H1 (cell line): ENCODE data around the gene DCP1B. TPM values are rescaled to one million over a fixed set of nuclear protein-coding genes. Genes with fewer than 3 reads are reported as not detected.

Source experiments
- CTCF ChIA-PET: fragments of 300-600 bp; sonication (Branson Sonifier 250); formaldehyde crosslinking; loops from one replicate; lab custom pipeline; 2021; ENCODE audit not compliant: partially characterized antibody; lab: Charles Lee
- POLR2A ChIA-PET: fragments of 300-600 bp; sonication (Branson Sonifier 250); formaldehyde crosslinking; loops from one replicate; lab custom pipeline; 2021; ENCODE audit warnings: inconsistent platforms; ENCODE audit not compliant: partially characterized antibody; lab: Charles Lee
- DNase-seq, 2 experiments: peaks; one replicate each; pipeline versions ENCODE4 v3.0.0 to v3.0.0-alpha.2; 2010 to 2022; ENCODE audit warnings: low spot score in 2 of 2, low read depth in 1 of 2, mixed read lengths in 1 of 2
- FAIRE-seq: peaks from 2 replicates; lab custom pipeline; 2011; peaks lifted over from hg19 to GRCh38; lab: Jason Lieb, UNC
- H2AFZ ChIP-seq: 2 replicates; pipeline ENCODE4 v1.8.1; 2012; ENCODE audit warnings: low read length, inconsistent platforms
- H2AK5ac ChIP-seq: 2 replicates; pipeline ENCODE4 v1.6.1; 2013; ENCODE audit warnings: low read depth, low read length
- H2BK120ac ChIP-seq: replicated peaks from 2 replicates; pipeline ENCODE3; 2013; ENCODE audit warnings: low read depth, low read length, inconsistent platforms
- H2BK12ac ChIP-seq: 2 replicates; pipeline ENCODE4 v1.6.1; 2013; ENCODE audit warnings: low read depth, low read length
- H2BK15ac ChIP-seq: 2 replicates; pipeline ENCODE4 v1.6.1; 2013; ENCODE audit warnings: low read length
- H2BK20ac ChIP-seq: 2 replicates; pipeline ENCODE4 v1.6.1; 2013; ENCODE audit warnings: low read length
- H2BK5ac ChIP-seq: 2 replicates; pipeline ENCODE4 v1.6.1; 2013; ENCODE audit warnings: low read depth, low read length
- H3K14ac ChIP-seq: 2 replicates; pipeline ENCODE4 v1.6.1; 2013; ENCODE audit warnings: inconsistent platforms; ENCODE audit not compliant: insufficient read length
- H3K18ac ChIP-seq: 2 replicates; pipeline ENCODE4 v1.6.1; 2013; ENCODE audit warnings: low read length; ENCODE audit errors: extremely low read depth
- H3K23ac ChIP-seq: 2 replicates; pipeline ENCODE4 v1.6.1; 2013; ENCODE audit warnings: inconsistent platforms; ENCODE audit not compliant: insufficient read length
- H3K23me2 ChIP-seq: 2 replicates; pipeline ENCODE4 v1.6.1; 2013; ENCODE audit warnings: low read depth, low read length
- H3K27ac ChIP-seq: 2 replicates; pipeline ENCODE4 v1.6.1; 2011; ENCODE audit warnings: low read depth, low read length, inconsistent platforms
- H3K27me3 ChIP-seq, 4 experiments: replicated peaks in 1 of 4; 1 replicate in 1 of 4; 2 replicates in 3 of 4; pipeline versions ENCODE4 v1.6.1 to v1.8.1; 2011 to 2013; ENCODE audit warnings: low read length in 3 of 4, mild to moderate bottlenecking in 3 of 4, inconsistent platforms in 2 of 4, mixed read lengths in 2 of 4, moderate library complexity in 1 of 4; ENCODE audit not compliant: control insufficient read depth in 3 of 4, insufficient read depth in 3 of 4; ENCODE audit errors: extremely low read depth in 1 of 4
- H3K36me3 ChIP-seq, 4 experiments: 2 replicates each; pipeline versions ENCODE4 v1.6.1 to v1.8.1; 2011 to 2013; ENCODE audit warnings: mild to moderate bottlenecking in 4 of 4, low read length in 3 of 4, moderate library complexity in 2 of 4, control low read depth in 1 of 4, inconsistent platforms in 1 of 4; ENCODE audit not compliant: insufficient read depth in 4 of 4, control insufficient read depth in 2 of 4
- H3K4ac ChIP-seq: replicated peaks from 2 replicates; pipeline ENCODE3; 2013; ENCODE audit warnings: low read length, low read depth, mixed read lengths, inconsistent platforms; ENCODE audit not compliant: insufficient read length
- H3K4me1 ChIP-seq, 4 experiments: replicated peaks in 1 of 4; 1 replicate in 1 of 4; 2 replicates in 3 of 4; pipeline versions ENCODE4 v1.6.1 to v1.8.1; 2011 to 2013; ENCODE audit warnings: low read length in 3 of 4, inconsistent platforms in 2 of 4, mixed read lengths in 1 of 4; ENCODE audit not compliant: insufficient read depth in 4 of 4, control insufficient read depth in 3 of 4
- H3K4me2 ChIP-seq, 2 experiments: 2 replicates each; pipeline versions ENCODE4 v1.6.1 to v1.8.1; 2011 to 2013; ENCODE audit warnings: low read depth in 2 of 2, low read length in 2 of 2, control low read depth in 1 of 2, inconsistent platforms in 1 of 2, mild to moderate bottlenecking in 1 of 2; ENCODE audit not compliant: insufficient read depth in 1 of 2
- H3K4me3 ChIP-seq, 4 experiments: fragments of 200-600, 300-600 bp in 1 of 4; sonication (generic), shearing (Covaris generic), sonication (Bioruptor Twin) in 1 of 4; 2 replicates each; pipeline versions ENCODE4 v1.5.1 to v1.8.1; 2011 to 2016; ENCODE audit warnings: low read length in 4 of 4, low read depth in 3 of 4, control low read depth in 2 of 4, inconsistent platforms in 2 of 4, mild to moderate bottlenecking in 2 of 4, mixed read lengths in 1 of 4, moderate library complexity in 1 of 4; ENCODE audit not compliant: insufficient read depth in 2 of 4; ENCODE audit errors: extremely low read depth in 1 of 4
- H3K56ac ChIP-seq: replicated peaks from 2 replicates; pipeline ENCODE3; 2013; ENCODE audit warnings: low read depth, mild to moderate bottlenecking, mixed read lengths, low read length, inconsistent platforms; ENCODE audit not compliant: insufficient read length
- H3K79me1 ChIP-seq: 2 replicates; pipeline ENCODE4 v1.6.1; 2013; ENCODE audit warnings: low read depth, low read length, control low read depth
- H3K79me2 ChIP-seq, 2 experiments: 2 replicates each; pipeline versions ENCODE4 v1.6.1 to v1.8.1; 2012 to 2013; ENCODE audit warnings: low read length in 2 of 2, mild to moderate bottlenecking in 2 of 2, inconsistent platforms in 1 of 2; ENCODE audit not compliant: insufficient read depth in 2 of 2, control insufficient read depth in 1 of 2
- H3K9ac ChIP-seq, 4 experiments: replicated peaks in 1 of 4; 1 replicate in 1 of 4; 2 replicates in 3 of 4; pipeline versions ENCODE4 v1.6.1 to v1.8.1; 2011 to 2013; ENCODE audit warnings: low read depth in 3 of 4, low read length in 3 of 4, control low read depth in 2 of 4, mild to moderate bottlenecking in 2 of 4, moderate library complexity in 2 of 4, inconsistent platforms in 1 of 4; ENCODE audit errors: extremely low read depth in 1 of 4
- H3K9me3 ChIP-seq, 2 experiments: 2 replicates each; pipeline versions ENCODE4 v1.6.1 to v1.8.1; 2012 to 2013; ENCODE audit warnings: mild to moderate bottlenecking in 2 of 2, moderate library complexity in 2 of 2, control low read depth in 1 of 2, inconsistent platforms in 1 of 2, low read depth in 1 of 2, low read length in 1 of 2, mixed read lengths in 1 of 2; ENCODE audit not compliant: insufficient read depth in 2 of 2
- H4K20me1 ChIP-seq, 2 experiments: replicated peaks in 1 of 2; 2 replicates each; pipeline versions ENCODE3 to v1.8.1; 2011 to 2013; ENCODE audit warnings: inconsistent platforms in 2 of 2, low read length in 2 of 2, mild to moderate bottlenecking in 1 of 2; ENCODE audit not compliant: insufficient read depth in 2 of 2, control insufficient read depth in 1 of 2
- H4K5ac ChIP-seq: 2 replicates; pipeline ENCODE4 v1.6.1; 2013; ENCODE audit warnings: low read length, low read depth, mixed read lengths, inconsistent platforms; ENCODE audit not compliant: insufficient read length
- H4K8ac ChIP-seq: 2 replicates; pipeline ENCODE4 v1.8.0; 2013; ENCODE audit warnings: mild to moderate bottlenecking, moderate library complexity, low read length, inconsistent platforms; ENCODE audit not compliant: insufficient read depth; ENCODE audit errors: extremely low read depth
- H4K91ac ChIP-seq: replicated peaks from 2 replicates; pipeline ENCODE3; 2013; ENCODE audit warnings: low read length, mixed read lengths, inconsistent platforms; ENCODE audit not compliant: insufficient read length
- BCL11A ChIP-seq, 2 experiments: IDR thresholded peaks; one replicate each; pipeline ENCODE4 v1.6.1; 2011; ENCODE audit warnings: low read depth in 2 of 2, low read length in 2 of 2, mild to moderate bottlenecking in 2 of 2
- EZH2 ChIP-seq: fragments of 200-600 bp; sonication (generic); IDR thresholded peaks from 2 replicates; pipeline ENCODE4 v1.7.1; 2012; ENCODE audit warnings: low read depth, mild to moderate bottlenecking, moderate library complexity, low read length, inconsistent platforms; ENCODE audit not compliant: severe bottlenecking
- GABPA ChIP-seq: IDR thresholded peaks from 2 replicates; pipeline ENCODE4 v1.6.1; 2011; ENCODE audit warnings: mild to moderate bottlenecking, low read length, moderate library complexity, borderline replicate concordance; ENCODE audit not compliant: insufficient read depth
- SP4 ChIP-seq: IDR thresholded peaks from 2 replicates; pipeline ENCODE4 v1.6.1; 2012; ENCODE audit warnings: low read length, inconsistent platforms
- SUZ12 ChIP-seq: fragments of 200-600 bp; sonication (generic); IDR thresholded peaks from 2 replicates; pipeline ENCODE4 v1.6.1; 2012; ENCODE audit warnings: mild to moderate bottlenecking, inconsistent platforms, low read length, moderate library complexity, mixed read lengths
- TAF1 ChIP-seq: IDR thresholded peaks from 2 replicates; pipeline ENCODE4 v1.6.1; 2011; ENCODE audit warnings: mild to moderate bottlenecking, low read depth, low read length
- TAF7 ChIP-seq: optimal IDR thresholded peaks from 2 replicates; pipeline ENCODE3; 2011; ENCODE audit warnings: low read depth, mild to moderate bottlenecking, inconsistent platforms, low read length, moderate library complexity, borderline replicate concordance
- YY1 ChIP-seq: IDR thresholded peaks from 2 replicates; pipeline ENCODE4 v1.6.1; 2011; ENCODE audit warnings: low read depth, mild to moderate bottlenecking, low read length
- WGBS, 2 experiments: shearing (Covaris generic) in 1 of 2; methylation state at CpG; one replicate each; pipeline versions ENCODE4 v1.1.6 to v1.1.7; 2013 to 2015; ENCODE audit warnings: low lambda C conversion rate in 2 of 2, mixed read lengths in 2 of 2, inconsistent platforms in 1 of 2, low coverage in 1 of 2, missing lambda C conversion rate in 1 of 2; ENCODE audit not compliant: insufficient replicate concordance in 2 of 2, insufficient coverage in 1 of 2, insufficient read length in 1 of 2; ENCODE audit errors: extremely low coverage in 1 of 2, missing lambda C conversion rate in 1 of 2; 5-methylcytosine and 5-hydroxymethylcytosine counted together
- polyA plus RNA-seq, 7 experiments: library from polyadenylated mRNA; depleted of rRNA in 3 of 7; stranded (reverse) in 5 of 7; unstranded in 2 of 7; fragments of >200 nt in 5 of 7; fragments of 200-250 nt in 2 of 7; gene quantifications; 1 replicate in 5 of 7; 2 replicates in 1 of 7; 4 replicates in 1 of 7; pipeline versions ENCODE4 v1.2.1 to v1.2.3, GENCODE V29; 2011 to 2013; ENCODE audit warnings: missing spikeins in 2 of 7, mixed read lengths in 2 of 7
- total RNA-seq: library from RNA; stranded (reverse); fragmentation: NEBNext Ultra II Directional; extraction: Animal tissue kit (Norgen Biotek cat#: 25700); gene quantifications from 2 replicates; pipeline ENCODE4 v1.2.1, GENCODE V29; 2021

Gene DCP1B
- total and polyA plus RNA-seq, 2 of the 8 experiments (the other 6 are each of a cell fraction or from before 2014, with no cell fraction given) = 14.8 to 29.0 TPM

DNA sequence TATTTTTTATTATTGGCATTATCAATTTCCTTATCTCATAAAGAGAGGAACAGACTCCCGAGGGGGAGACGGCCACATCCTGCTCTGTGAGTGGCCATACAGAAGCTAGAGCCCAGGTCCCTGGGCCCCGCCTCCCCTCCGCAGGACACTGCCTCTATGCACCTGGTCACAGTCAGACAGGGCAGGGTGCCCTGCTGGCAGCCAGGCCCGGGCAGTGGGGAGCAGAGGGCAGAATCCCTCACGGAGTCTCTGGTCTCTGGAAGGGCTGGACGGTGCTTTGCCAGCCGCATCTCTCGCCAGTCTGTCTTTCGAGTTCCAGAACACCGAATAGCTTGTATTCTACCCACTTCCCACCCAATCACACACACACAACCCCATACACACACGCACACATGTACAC is 69.4 kb downstream of the DCP1B start:
- H3K79me1 ChIP-seq = no peaks in the 10 kb centered on the region
- no peaks in the 10 kb centered on the region; a peak in 1 of 7 replicates for H3K4me1 ChIP-seq
- no peak overlapping the region for H3K23ac ChIP-seq
- no peak overlapping the region for H3K14ac ChIP-seq
- no peaks in the 10 kb centered on the region for H3K79me2 ChIP-seq
- H4K20me1 ChIP-seq = peaks cover 0 to 4% of the 10 kb centered on the region in 2 experiments
- no peaks in the 10 kb centered on the region; a peak in 1 of 7 replicates for H3K27me3 ChIP-seq
- H3K36me3 ChIP-seq = 0 out of 8 replicates have a peak, but pooled peaks cover 0 to 3% (median 0%) of the 10 kb centered on the region in 4 experiments
- WGBS, 2 experiments = 86% methylated on average over 12 of the region's 12 CpGs; no CpG with 5 or more reads in 1 of the 2 experiments
- H3K9ac ChIP-seq = no peak overlapping the region
- no peak overlapping the region for H4K5ac ChIP-seq
- H2AFZ ChIP-seq = no peak overlapping the region
- no peak overlapping the region for H2BK15ac ChIP-seq
- H3K4me3 ChIP-seq = no peak overlapping the region
- H3K9me3 ChIP-seq = no peaks in the 10 kb centered on the region
- POLR2A ChIA-PET = no interaction called here
- no peak overlapping the region for H3K4me2 ChIP-seq
- no peak overlapping the region for H3K56ac ChIP-seq
- H3K27ac ChIP-seq = no peak overlapping the region
- TF ChIP-seq SUZ12 = no peak
- TF ChIP-seq BCL11A (IDR thresholded peaks at IDR 0.05; ENCODE audit: low read depth in 2 of 2, low read length in 2 of 2) = no peak
- no peak for TF ChIP-seq TAF7
- TF ChIP-seq YY1 = no peak
- no peak for TF ChIP-seq SP4
- no peak for TF ChIP-seq TAF1
- TF ChIP-seq EZH2 = no peak
- no peak for TF ChIP-seq GABPA
- TF ChIP-seq, all 59 proteins: peak for 0
- Histone ChIP-seq H2BK5ac (no peak overlapping the region), H3K18ac (no peak overlapping the region), H3K4ac (no peak overlapping the region), H4K91ac (no peak overlapping the region), H2BK120ac (no peak overlapping the region), H2BK20ac (no peak overlapping the region), H3K23me2 (peaks cover 5% of the 10 kb centered on the region), H2BK12ac (no peak overlapping the region), H2AK5ac (no peak overlapping the region), H4K8ac (no peak overlapping the region)
- peak in 1 of 2 experiments; percentile 27 for DNase-seq
- FAIRE-seq = no peak
- CTCF ChIA-PET = interaction anchor here (0.8 to 2.5 kb wide), 8 partner anchors 18 to 286 kb away, joined by 3 to 14 read pairs (median 4); no protein-coding TSS in a partner anchor
